Putamen (tissue), 1 donor: Measurements from ENCODE around the gene PRSS56.

ENCODE experiments used
- DNase-seq: peaks from one replicate; pipeline ENCODE4 v3.0.0-alpha.2; 2016; ENCODE audit warnings: low spot score

PRSS56 gene

GRCh38 chr2:232573042-232573441 lies 52.9 kb downstream of the PRSS56 start:
- no peak for DNase-seq

DNA sequence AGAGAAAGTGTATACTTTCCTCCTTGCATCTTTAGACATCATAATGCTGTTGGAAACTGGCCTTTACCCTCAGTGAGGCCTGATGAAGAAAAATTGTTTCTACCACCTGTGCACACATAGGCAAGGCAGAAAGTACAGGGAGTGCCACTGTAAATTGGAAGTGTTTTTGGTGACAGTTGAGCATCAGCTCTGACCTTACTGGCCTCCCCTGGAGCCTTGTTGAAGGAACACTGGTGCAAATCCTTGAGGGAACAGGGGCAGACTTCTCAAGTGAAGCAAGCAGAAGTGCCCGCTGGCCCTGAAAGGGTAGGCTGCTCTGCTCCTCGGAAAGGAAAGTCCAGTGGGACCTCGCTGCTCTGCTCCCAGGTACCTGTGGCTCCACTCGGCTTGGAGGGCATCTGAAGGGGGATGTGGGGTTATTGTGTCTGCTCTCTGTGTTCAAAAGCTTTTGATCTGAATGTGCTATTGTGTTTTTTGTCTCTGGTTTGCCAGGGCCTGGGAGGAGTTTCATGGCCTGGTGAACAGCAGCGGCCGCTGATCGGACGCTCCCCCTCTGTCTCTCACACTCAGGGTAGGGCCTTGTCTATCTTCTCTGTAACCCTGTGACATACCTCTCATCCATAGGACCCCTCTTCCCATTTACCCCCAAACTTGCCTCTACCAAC lies 53.7 kb downstream of the PRSS56 start:
- DNase-seq = no peak

DNA sequence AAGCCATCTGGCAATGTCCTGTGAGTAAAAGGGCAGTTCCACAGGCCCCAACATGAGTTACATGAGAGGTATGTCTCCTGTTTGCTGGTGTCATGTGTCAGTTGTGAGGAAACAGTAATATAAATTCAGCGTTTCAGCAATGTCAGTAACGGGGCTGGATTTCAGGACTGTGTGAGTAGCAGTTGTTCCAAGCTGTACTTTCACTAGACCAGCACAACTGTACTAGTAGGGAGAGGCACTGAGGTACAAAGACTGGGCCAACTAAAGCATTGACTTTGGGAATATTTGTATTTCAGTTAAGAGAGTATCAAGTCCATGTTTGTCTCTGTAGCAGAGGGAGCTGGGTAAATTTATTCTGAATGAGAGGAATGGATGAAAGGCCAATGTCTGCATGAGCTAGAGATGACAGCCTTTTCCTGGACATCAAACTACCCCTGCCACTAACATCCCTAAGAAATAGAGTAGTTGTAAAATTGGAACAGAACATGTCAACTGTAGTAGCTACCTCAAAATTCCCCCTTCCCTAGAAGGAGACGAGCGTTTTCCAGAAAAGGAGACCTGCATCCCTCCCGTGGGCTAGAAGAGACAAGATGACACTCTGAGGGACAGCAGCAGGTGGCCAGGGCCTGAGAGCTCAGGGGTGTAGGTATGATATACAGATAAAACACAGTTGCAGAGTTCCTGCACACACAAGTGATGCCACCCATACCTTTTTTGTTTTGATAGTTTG lies 54.7 kb downstream of the PRSS56 start:
- DNase-seq = no peak
